PC-9 (cell line): ENCODE data around the gene BICDL2. TPM values are rescaled to one million over a fixed set of nuclear protein-coding genes. Genes with fewer than 3 reads are reported as not detected.

Source experiments
- BruUV-seq: library from RNA; stranded (reverse); fragments of 400-500 nt; replicated peaks from 2 replicates; lab custom pipeline; 2021; lab: Mats Ljungman, UMichigan
- CTCF ChIA-PET: fragments of 300-600 bp; sonication (Branson Sonifier 250); formaldehyde crosslinking; loops from one replicate; lab custom pipeline; 2022; ENCODE audit warnings: antibody characterized with exemption; lab: Charles Lee
- POLR2A ChIA-PET: fragments of 300-600 bp; sonication (Branson Sonifier 250); formaldehyde crosslinking; loops from one replicate; lab custom pipeline; 2022; ENCODE audit warnings: antibody characterized with exemption; ENCODE audit not compliant: unreplicated experiment; lab: Charles Lee
- DNase-seq, 2 experiments: peaks; one replicate each; pipeline versions ENCODE4 v3.0.0 to v3.0.0-alpha.2; 2015 to 2022; ENCODE audit warnings: mixed read lengths in 1 of 2
- H2AFZ ChIP-seq: fragments of 200-600 bp; sonication (generic); 2 replicates; pipeline ENCODE4 v1.8.1; 2017; ENCODE audit warnings: antibody characterized with exemption
- H3F3A ChIP-seq: fragments of 200-600 bp; sonication (generic); 2 replicates; pipeline ENCODE4 v1.8.1; 2017; ENCODE audit warnings: antibody characterized with exemption, mild to moderate bottlenecking, low read depth; ENCODE audit not compliant: insufficient read depth
- H3K27ac ChIP-seq: fragments of 200-600 bp; sonication (generic); 2 replicates; pipeline ENCODE4 v1.6.1; 2016; ENCODE audit warnings: mixed run types
- H3K27me3 ChIP-seq: fragments of 200-600 bp; sonication (generic); 2 replicates; pipeline ENCODE4 v1.6.1; 2016; ENCODE audit warnings: low read depth, mixed run types; ENCODE audit not compliant: insufficient read depth
- H3K36me3 ChIP-seq: fragments of 200-600 bp; sonication (generic); 2 replicates; pipeline ENCODE4 v1.6.1; 2016; ENCODE audit warnings: low read depth, mixed run types
- H3K4me1 ChIP-seq: fragments of 200-600 bp; sonication (generic); replicated peaks from 2 replicates; pipeline ENCODE4 v1.6.1; 2016; ENCODE audit warnings: mixed run types; ENCODE audit not compliant: insufficient read depth
- H3K4me2 ChIP-seq: fragments of 200-600 bp; sonication (generic); 2 replicates; pipeline ENCODE4 v1.6.1; 2017; ENCODE audit warnings: mixed run types
- H3K4me3 ChIP-seq: fragments of 200-600 bp; sonication (generic); 2 replicates; pipeline ENCODE4 v1.6.1; 2016; ENCODE audit warnings: mixed run types
- H3K79me2 ChIP-seq: fragments of 200-600 bp; sonication (generic); 2 replicates; pipeline ENCODE4 v1.6.1; 2017; ENCODE audit warnings: low read depth, mixed run types
- H3K9me2 ChIP-seq: fragments of 200-600 bp; sonication (generic); 2 replicates; pipeline ENCODE4 v1.8.1; 2017; ENCODE audit warnings: mild to moderate bottlenecking; ENCODE audit not compliant: insufficient read depth
- H3K9me3 ChIP-seq: fragments of 200-600 bp; sonication (generic); 2 replicates; pipeline ENCODE4 v1.8.1; 2016; ENCODE audit warnings: low read depth; ENCODE audit not compliant: insufficient read depth
- H4K20me1 ChIP-seq: fragments of 200-600 bp; sonication (generic); 2 replicates; pipeline ENCODE4 v1.8.1; 2017; ENCODE audit not compliant: insufficient read depth
- CTCF ChIP-seq: fragments of 200-600 bp; sonication (generic); conservative IDR thresholded peaks from 2 replicates; pipeline ENCODE4 v1.6.1; 2017; ENCODE audit warnings: mixed run types, antibody characterized with exemption, mild to moderate bottlenecking, moderate library complexity
- EZH2 ChIP-seq: fragments of 200-600 bp; sonication (generic); IDR thresholded peaks from 2 replicates; pipeline ENCODE4 v1.8.0; 2017; ENCODE audit warnings: antibody characterized with exemption, low read depth
- intact Hi-C: fragments of 100-400 bp; cut with micrococcal nuclease; formaldehyde crosslinking; loops from one replicate; pipeline ENCODE4 v1.10.0; 2022; ENCODE audit not compliant: unreplicated experiment
- total RNA-seq: library from RNA; stranded (reverse); gene quantifications from 2 replicates; pipeline ENCODE4 v1.2.3, GENCODE V29; 2021

Gene BICDL2
- total RNA-seq, 1 experiment from 2014 or later: 57.9 TPM

- POLR2A ChIA-PET: interaction anchor here (0.5 kb wide), 1 partner anchor 50 kb away, joined by 3 read pairs; no protein-coding TSS in a partner anchor
- no peaks in the 10 kb centered on the region for H3K27me3 ChIP-seq
- H3K36me3 ChIP-seq: no peaks in the 10 kb centered on the region
- intact Hi-C loops: loop anchor here (2.0 kb wide), 1 partner anchor 18 kb away; the partner anchor contains the start of gene KREMEN2
- no peak overlapping the region for H3K4me2 ChIP-seq
- H3K4me1 ChIP-seq: peaks cover 22% of the 10 kb centered on the region
- no peak overlapping the region for H3K4me3 ChIP-seq
- H3F3A ChIP-seq: peaks cover 32% of the 10 kb centered on the region; the same call in 1 of the 2 replicates
- no peak overlapping the region for H2AFZ ChIP-seq
- H4K20me1 ChIP-seq: no peaks in the 10 kb centered on the region
- peaks cover 10% of the 10 kb centered on the region for H3K79me2 ChIP-seq
- DNase-seq: no peak
- BruUV-seq: no TSS peak
- no peaks in the 10 kb centered on the region for H3K9me2 ChIP-seq
- CTCF ChIA-PET: no interaction called here
- no peaks in the 10 kb centered on the region for H3K9me3 ChIP-seq
- no peak for TF ChIP-seq CTCF
- no peak for TF ChIP-seq EZH2
- H3K27ac ChIP-seq: no peak overlapping the region
Measured at GRCh38 chr16:2982402-2982801, 54.3 kb downstream of the BICDL2 start.

- no peak overlapping the region for H2AFZ ChIP-seq
- H3K9me3 ChIP-seq: no peaks in the 10 kb centered on the region
- H3K27me3 ChIP-seq: no peaks in the 10 kb centered on the region
- no peaks in the 10 kb centered on the region; the same call in 1 of the 2 replicates for H4K20me1 ChIP-seq
- no peak overlapping the region for H3K4me2 ChIP-seq
- TF ChIP-seq EZH2: no peak
- TF ChIP-seq CTCF: no peak
- H3K27ac ChIP-seq: no peak overlapping the region
- DNase-seq: no peak
- no peak overlapping the region for H3K4me3 ChIP-seq
- H3K36me3 ChIP-seq: no peaks in the 10 kb centered on the region
- intact Hi-C loops: loop anchor here (2.0 kb wide), 2 partner anchors 17 to 41 kb away; partner anchors contain the start of genes HCFC1R1 and KREMEN2
- H3K4me1 ChIP-seq: peaks cover 22% of the 10 kb centered on the region
- POLR2A ChIA-PET: interaction anchor here (0.5 to 0.8 kb wide), 4 partner anchors 14 to 66 kb away, joined by 3 to 4 read pairs (median 3); no protein-coding TSS in a partner anchor
- CTCF ChIA-PET: interaction anchor here (0.6 kb wide), 1 partner anchor 12 kb away, joined by 9 read pairs; no protein-coding TSS in a partner anchor
- no peaks in the 10 kb centered on the region for H3K9me2 ChIP-seq
- peaks cover 32% of the 10 kb centered on the region; the same call in 1 of the 2 replicates for H3F3A ChIP-seq
- peaks cover 10% of the 10 kb centered on the region for H3K79me2 ChIP-seq
- no TSS peak for BruUV-seq
Measured at GRCh38 chr16:2981899-2982250, 54.9 kb downstream of the BICDL2 start.

GRCh38 chr16:2981177-2981898 lies 55.4 kb downstream of the BICDL2 start:
- no peak for DNase-seq
- Histone ChIP-seq H3K36me3 (no peaks in the 10 kb centered on the region), H3K9me3 (no peaks in the 10 kb centered on the region), H3K4me1 (peaks cover 22% of the 10 kb centered on the region), H3K9me2 (no peaks in the 10 kb centered on the region), H3K27me3 (no peaks in the 10 kb centered on the region), H3K27ac (no peak overlapping the region), H3F3A (peaks cover 31% of the 10 kb centered on the region; the same call in 1 of the 2 replicates), H2AFZ (no peak overlapping the region), H3K79me2 (peaks cover 10% of the 10 kb centered on the region), H3K4me3 (peak overlapping the region; percentile 80; the same call in 1 of the 2 replicates), H3K4me2 (peak overlapping the region; percentile 86), H4K20me1 (no peaks in the 10 kb centered on the region; the same call in 1 of the 2 replicates)
- ChIA-PET POLR2A (interaction anchor here (0.6 to 1.0 kb wide), 5 partner anchors 9 to 101 kb away, joined by 3 to 7 read pairs (median 3); no protein-coding TSS in a partner anchor), CTCF (interaction anchor here (0.6 kb wide), 2 partner anchors 13 to 44 kb away, joined by 9 read pairs; no protein-coding TSS in a partner anchor)
- intact Hi-C loops: loop anchor here (2.0 kb wide), 1 partner anchor 41 kb away; the partner anchor contains the start of gene HCFC1R1
- BruUV-seq: no TSS peak
- no peak for TF ChIP-seq EZH2
- TF ChIP-seq CTCF: no peak
